Thoracic aorta (tissue), 2 donors: ENCODE data around the gene ITGA3. TPM values are rescaled to one million over a fixed set of nuclear protein-coding genes. Genes with fewer than 3 reads are reported as not detected.
A peak's percentile ranks its signal among the peaks of the same experiment; 100 is the strongest.

Experiments
- ATAC-seq: fragments of 150-250 bp; one replicate; pipeline ENCODE4 v1.8.0; 2017; ENCODE audit warnings: low read depth; ENCODE audit not compliant: insufficient number of reproducible peaks, low FRiP score
- DNase-seq: peaks from one replicate; pipeline ENCODE4 v3.0.0-alpha.2; 2020; ENCODE audit warnings: low spot score
- H3K27ac ChIP-seq, 2 donors: fragments of 200-600 bp; sonication (generic); 1 replicate in 1 of 2; 2 replicates in 1 of 2; pipeline ENCODE4 v1.5.1; 2016; ENCODE audit warnings: mild to moderate bottlenecking in 2 of 2, moderate library complexity in 2 of 2
- H3K27me3 ChIP-seq: fragments of 200-600 bp; sonication (generic); replicated peaks from 2 replicates; pipeline ENCODE4 v1.6.0; 2016; ENCODE audit warnings: mild to moderate bottlenecking; ENCODE audit not compliant: insufficient read depth
- H3K36me3 ChIP-seq: fragments of 200-600 bp; sonication (generic); one replicate; pipeline ENCODE4 v1.5.1; 2016
- H3K4me1 ChIP-seq, 2 donors: fragments of 200-600 bp; sonication (generic); 1 replicate in 1 of 2; 2 replicates in 1 of 2; pipeline versions ENCODE4 v1.5.1 to v1.6.0; 2016; ENCODE audit warnings: low read depth in 2 of 2, mild to moderate bottlenecking in 1 of 2; ENCODE audit not compliant: control insufficient read depth in 1 of 2
- H3K4me3 ChIP-seq: fragments of 200-600 bp; sonication (generic); 2 replicates; pipeline ENCODE4 v1.5.1; 2016; ENCODE audit warnings: mild to moderate bottlenecking
- H3K9me3 ChIP-seq: fragments of 200-600 bp; sonication (generic); 2 replicates; pipeline ENCODE4 v1.5.1; 2016
- total RNA-seq, 2 donors: library from RNA; depleted of rRNA; stranded (reverse); fragments of >200 nt; gene quantifications; one replicate each; pipeline versions ENCODE4 v1.1.0 to v1.2.3, GENCODE V29; 2016
- TF ChIP-seq, protein P1 (sequence below): fragments of 200-600 bp; sonication (generic); IDR thresholded peaks from one replicate; pipeline ENCODE4 v1.5.1; 2019; ENCODE audit warnings: antibody characterized with exemption

Gene ITGA3
- total RNA-seq, 2 donors from 2014 or later, result 197 to 260 TPM

DNA sequence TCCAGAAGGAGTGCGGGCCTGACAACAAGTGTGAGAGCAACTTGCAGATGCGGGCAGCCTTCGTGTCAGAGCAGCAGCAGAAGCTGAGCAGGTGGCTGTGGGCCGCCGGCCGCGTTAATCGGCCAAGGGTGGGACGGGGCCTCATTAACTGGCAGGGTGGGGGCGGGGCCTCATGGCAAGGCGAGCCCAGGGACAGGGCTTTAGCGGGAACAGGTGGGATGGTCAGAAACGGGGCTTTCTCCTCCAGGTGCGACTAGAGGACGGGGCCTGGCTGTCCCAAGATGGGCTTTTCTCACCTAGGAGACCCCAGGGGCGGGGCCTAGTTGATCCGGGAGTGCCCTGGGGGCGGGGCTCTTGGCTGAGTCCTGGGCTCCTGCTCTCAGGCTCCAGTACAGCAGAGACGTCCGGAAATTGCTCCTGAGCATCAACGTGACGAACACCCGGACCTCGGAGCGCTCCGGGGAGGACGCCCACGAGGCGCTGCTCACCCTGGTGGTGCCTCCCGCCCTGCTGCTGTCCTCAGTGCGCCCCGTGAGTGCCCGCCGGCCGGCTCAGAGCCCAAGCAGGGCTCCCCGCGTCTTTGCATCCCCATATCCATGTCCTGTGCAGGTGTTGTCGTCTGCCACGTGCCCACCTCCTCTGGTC is 20.8 kb downstream of the ITGA3 start:
- ATAC-seq (no peak), DNase-seq (no peak)
- Histone ChIP-seq H3K4me1 (peaks cover 4 to 15% of the 10 kb centered on the region in 2 donors), H3K4me3 (no peak overlapping the region), H3K27me3 (no peaks in the 10 kb centered on the region), H3K36me3 (peaks cover 87% of the 10 kb centered on the region), H3K27ac (peak overlapping the region in 1 of 2 donors; percentile 40), H3K9me3 (no peaks in the 10 kb centered on the region)
- TF ChIP-seq, protein P1, sequence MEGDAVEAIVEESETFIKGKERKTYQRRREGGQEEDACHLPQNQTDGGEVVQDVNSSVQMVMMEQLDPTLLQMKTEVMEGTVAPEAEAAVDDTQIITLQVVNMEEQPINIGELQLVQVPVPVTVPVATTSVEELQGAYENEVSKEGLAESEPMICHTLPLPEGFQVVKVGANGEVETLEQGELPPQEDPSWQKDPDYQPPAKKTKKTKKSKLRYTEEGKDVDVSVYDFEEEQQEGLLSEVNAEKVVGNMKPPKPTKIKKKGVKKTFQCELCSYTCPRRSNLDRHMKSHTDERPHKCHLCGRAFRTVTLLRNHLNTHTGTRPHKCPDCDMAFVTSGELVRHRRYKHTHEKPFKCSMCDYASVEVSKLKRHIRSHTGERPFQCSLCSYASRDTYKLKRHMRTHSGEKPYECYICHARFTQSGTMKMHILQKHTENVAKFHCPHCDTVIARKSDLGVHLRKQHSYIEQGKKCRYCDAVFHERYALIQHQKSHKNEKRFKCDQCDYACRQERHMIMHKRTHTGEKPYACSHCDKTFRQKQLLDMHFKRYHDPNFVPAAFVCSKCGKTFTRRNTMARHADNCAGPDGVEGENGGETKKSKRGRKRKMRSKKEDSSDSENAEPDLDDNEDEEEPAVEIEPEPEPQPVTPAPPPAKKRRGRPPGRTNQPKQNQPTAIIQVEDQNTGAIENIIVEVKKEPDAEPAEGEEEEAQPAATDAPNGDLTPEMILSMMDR, result no peak

DNA sequence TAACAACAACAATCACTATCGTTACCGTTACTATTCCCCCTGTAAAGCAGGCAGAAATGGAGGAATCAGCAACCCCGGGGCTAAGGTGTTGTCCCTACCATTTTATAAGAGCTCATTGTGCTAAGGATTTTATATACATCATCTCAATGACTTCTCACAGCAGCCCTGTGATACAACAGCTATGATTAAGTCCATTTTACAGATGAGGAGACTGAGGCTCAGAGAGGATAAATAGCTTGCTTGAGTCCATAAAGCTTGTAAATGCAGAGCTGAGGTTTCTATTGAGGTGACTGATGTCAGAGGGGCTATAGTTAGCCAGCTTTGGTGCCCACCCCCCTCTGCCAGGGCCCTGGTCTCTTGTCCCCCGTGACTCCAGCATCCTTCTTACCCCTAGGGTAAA is 22.5 kb downstream of the ITGA3 start:
- no peaks in the 10 kb centered on the region for H3K9me3 ChIP-seq
- no peaks in the 10 kb centered on the region for H3K27me3 ChIP-seq
- H3K27ac ChIP-seq, result peak overlapping the region in 1 of 2 donors; percentile 59
- H3K4me3 ChIP-seq, result no peak overlapping the region
- H3K36me3 ChIP-seq, result peaks cover 81% of the 10 kb centered on the region
- DNase-seq (no peak), ATAC-seq (no peak)
- peaks cover 4 to 15% of the 10 kb centered on the region in 2 donors for H3K4me1 ChIP-seq
- TF ChIP-seq, protein P1, result no peak

DNA sequence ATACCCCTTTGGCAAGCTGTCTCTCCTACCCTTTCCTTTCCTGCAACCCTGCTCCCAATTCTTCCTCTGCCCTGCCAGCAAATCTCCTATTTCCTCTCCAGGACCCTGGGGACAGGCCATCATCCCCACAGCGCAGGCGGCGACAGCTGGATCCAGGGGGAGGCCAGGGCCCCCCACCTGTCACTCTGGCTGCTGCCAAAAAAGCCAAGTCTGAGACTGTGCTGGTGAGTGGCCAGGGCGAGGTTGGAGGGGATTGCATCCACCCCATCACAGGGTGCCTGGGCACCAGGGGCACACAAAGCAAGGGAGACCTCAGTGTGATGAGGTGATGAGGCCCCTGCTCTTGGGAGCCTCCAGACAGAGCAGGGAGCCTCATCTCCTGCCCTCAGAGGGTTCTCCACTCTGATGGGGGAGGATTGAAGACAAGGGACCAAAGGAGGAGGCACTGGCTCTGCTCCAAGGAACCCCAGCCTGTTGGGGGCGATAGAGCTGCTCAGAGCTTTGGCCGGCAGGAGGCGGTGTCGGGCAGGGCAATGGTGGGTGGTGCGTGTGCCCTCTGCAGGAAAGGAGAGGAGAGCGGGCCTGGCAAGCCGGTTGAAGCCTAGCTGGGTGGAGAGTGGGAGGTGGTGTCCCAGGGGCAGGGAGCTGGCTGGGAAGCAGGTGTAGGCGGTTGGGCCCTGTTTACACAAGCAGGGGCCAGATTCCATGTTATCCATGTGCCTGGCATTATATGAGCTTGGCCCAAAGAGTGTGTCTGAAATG is 23.6 kb downstream of the ITGA3 start:
- peaks cover 70% of the 10 kb centered on the region for H3K36me3 ChIP-seq
- no peak for ATAC-seq
- no peaks in the 10 kb centered on the region for H3K27me3 ChIP-seq
- H3K27ac ChIP-seq, result peak overlapping the region; percentile 59 to 69
- peaks cover 4 to 15% of the 10 kb centered on the region in 2 donors for H3K4me1 ChIP-seq
- TF ChIP-seq, protein P1, result peak; percentile 75
- DNase-seq, result no peak
- H3K4me3 ChIP-seq, result no peak overlapping the region
- H3K9me3 ChIP-seq, result no peaks in the 10 kb centered on the region

DNA sequence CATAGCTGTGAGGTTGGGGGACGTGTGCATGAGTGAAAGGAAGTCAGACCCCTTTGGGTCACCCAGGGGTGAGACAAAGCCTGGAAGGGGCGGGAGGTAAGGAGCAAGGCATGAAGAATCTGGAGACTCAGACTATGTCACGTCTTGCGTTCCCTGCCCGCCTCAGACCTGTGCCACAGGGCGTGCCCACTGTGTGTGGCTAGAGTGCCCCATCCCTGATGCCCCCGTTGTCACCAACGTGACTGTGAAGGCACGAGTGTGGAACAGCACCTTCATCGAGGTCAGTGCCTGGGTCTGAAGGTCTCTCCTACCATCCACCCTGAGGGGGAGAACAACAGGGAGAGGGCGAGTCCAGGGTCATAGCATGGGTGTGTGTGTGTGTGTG is 24.2 kb downstream of the ITGA3 start:
- peaks cover 66% of the 10 kb centered on the region for H3K36me3 ChIP-seq
- peaks cover 4 to 15% of the 10 kb centered on the region in 2 donors for H3K4me1 ChIP-seq
- H3K27me3 ChIP-seq, result no peaks in the 10 kb centered on the region
- peak overlapping the region; percentile 59 to 69 for H3K27ac ChIP-seq
- H3K9me3 ChIP-seq, result no peaks in the 10 kb centered on the region
- no peak overlapping the region for H3K4me3 ChIP-seq
- TF ChIP-seq, protein P1, result no peak
- no peak for DNase-seq
- no peak for ATAC-seq

DNA sequence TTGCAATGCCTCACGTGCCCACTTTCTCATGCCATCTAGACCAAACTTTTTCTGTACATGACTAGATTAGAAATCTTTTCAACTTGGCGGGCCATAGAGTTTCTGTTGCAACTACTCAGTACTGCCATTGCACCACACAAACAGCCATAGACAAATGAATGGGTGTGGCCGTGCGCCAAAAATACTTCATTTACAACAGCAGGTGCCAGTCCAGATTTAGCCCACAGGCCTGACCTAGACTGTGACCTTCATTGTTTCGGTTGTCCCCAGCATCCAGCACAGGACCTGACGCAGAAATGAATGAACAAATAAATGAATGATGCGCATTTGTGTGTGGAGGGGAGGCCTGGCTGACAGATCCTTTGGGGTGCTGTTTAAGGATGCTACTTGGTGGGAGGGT is 24.9 kb downstream of the ITGA3 start:
- Histone ChIP-seq H3K4me1 (peaks cover 4 to 15% of the 10 kb centered on the region in 2 donors), H3K4me3 (no peak overlapping the region), H3K36me3 (peaks cover 58% of the 10 kb centered on the region), H3K9me3 (no peaks in the 10 kb centered on the region), H3K27me3 (no peaks in the 10 kb centered on the region), H3K27ac (peak overlapping the region in 1 of 2 donors; percentile 15)
- TF ChIP-seq, protein P1, result no peak
- ATAC-seq (peak; percentile 9), DNase-seq (no peak)
